ENCODE data around the gene MCTP1.

DNA sequence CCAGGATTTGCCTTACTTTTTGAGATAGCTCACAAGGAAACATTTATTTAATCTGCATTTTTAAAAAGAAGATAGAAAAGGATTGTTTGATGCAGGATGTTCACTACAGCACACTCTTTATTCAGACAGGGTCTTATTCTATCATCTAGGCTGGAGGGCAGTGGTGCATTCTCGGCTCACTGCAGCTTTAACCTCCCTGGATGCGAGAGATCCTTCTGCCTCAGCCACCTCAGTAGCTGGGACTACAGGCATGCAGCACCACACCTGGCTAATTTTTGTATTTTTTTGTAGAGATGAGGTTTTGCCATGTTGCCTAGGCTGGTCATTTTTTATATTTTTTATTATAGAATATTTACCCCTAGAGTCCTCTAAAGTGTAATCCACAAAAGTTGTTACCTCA, 221.4 kb downstream of the MCTP1 start:
- TF ChIP-seq GATA2 (IDR thresholded peaks at IDR 0.05; ENCODE audit: low read depth, low read length) = no peak
- no peak for TF ChIP-seq GATA3 (IDR thresholded peaks at IDR 0.05; ENCODE audit: low read depth, low read length)
